Measurements from ENCODE around the gene ZNF443. TPM values are rescaled to one million over a fixed set of nuclear protein-coding genes. Genes with fewer than 3 reads are reported as not detected.
"Not testable (repeated sequence)": the region's sequence is repeated elsewhere in the genome, so short reads cannot be mapped to it uniquely, and the experiment has no call there.

The ZNF443 gene
- total and polyA plus RNA-seq, 12 donors, result 0.72 to 8.2 (median 3.5) TPM

DNA sequence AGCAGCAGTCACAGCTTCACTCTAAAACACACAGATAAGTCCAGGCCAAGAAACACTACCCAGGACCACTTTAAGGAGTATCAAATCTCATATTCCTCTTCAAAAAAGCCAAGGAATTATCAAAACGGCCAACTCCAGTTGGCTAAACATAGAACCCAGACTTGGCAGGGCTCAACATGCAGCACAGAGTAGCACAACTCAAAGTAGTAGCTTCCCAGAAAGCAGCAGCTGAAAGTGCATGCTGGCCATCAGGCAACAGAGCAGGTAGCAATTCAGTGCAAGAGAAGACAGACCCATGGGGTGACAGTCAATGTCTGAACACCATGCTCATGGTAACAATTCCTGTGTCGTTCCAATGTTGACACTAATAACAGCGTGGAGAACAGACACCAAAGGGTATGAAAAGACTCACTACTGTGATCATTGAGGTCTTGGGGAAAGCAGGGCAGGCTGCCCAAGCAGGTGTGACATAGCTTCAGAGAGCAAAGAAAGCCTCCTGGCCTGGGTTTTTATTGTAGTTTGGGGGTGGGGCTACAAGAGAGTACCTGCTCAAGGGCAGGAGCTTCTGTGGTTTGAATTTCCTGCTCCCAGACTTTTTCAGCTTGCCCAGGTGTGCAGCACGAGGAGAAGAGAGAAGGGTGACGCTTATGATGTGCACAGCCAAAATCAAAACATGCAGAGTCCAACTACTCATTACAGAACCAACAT is 37.6 kb upstream of the ZNF443 start:
- WGBS, 4 donors, result 69 to 74% (median 73%) methylated on average over 5 of the region's 5 CpGs
- intact Hi-C loops (cut with DNase I), result no loop called here
- H3K4me3 ChIP-seq, result no peak overlapping the region
- TF ChIP-seq POLR2A (IDR thresholded peaks at IDR 0.05) (no peak), CTCF (IDR thresholded peaks at IDR 0.05) (no peak)
- H3K27me3 ChIP-seq, result no peaks in the 10 kb centered on the region
- DNase-seq, result no peak
- no peaks in the 10 kb centered on the region for H3K9me3 ChIP-seq (replicated peaks in 1 of 3)
- no peak overlapping the region for H3K27ac ChIP-seq
- H3K36me3 ChIP-seq (replicated peaks in 1 of 2), result no peaks in the 10 kb centered on the region
- H3K4me1 ChIP-seq (replicated peaks in 1 of 2), result peaks cover 0 to 2% of the 10 kb centered on the region in 2 donors

DNA sequence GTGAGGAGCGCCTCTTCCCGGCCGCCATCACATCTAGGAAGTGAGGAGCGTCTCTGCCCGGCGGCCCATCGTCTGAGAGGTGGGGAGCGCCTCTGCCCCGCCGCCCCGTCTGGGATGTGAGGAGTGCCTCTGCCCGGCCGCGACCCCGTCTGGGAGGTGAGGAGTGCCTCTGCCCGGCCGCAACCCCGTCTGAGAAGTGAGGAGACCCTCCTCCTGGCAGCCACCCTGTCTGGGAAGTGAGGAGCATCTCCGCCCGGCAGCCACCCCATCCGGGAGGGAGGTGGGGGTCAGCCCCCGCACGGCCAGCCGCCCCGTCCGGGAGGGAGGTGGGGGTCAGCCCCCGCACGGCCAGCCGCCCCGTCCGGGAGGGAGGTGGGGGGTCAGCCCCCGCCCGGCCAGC is 26.8 kb upstream of the ZNF443 start:
- Histone ChIP-seq H3K36me3 (replicated peaks in 1 of 2) (peaks cover 0 to 17% of the 10 kb centered on the region in 2 donors), H3K9me3 (replicated peaks in 1 of 3) (peaks cover 8 to 53% (median 13%) of the 10 kb centered on the region in 3 donors)
- not testable (repeated sequence) for H3K4me3 ChIP-seq; H3K4me1 ChIP-seq (replicated peaks in 1 of 2); H3K27ac ChIP-seq; H3K27me3 ChIP-seq; DNase-seq
- WGBS, 4 donors, result 96 to 98% (median 98%) methylated on average over 9 to 33 of the region's 33 CpGs; no CpG with 5 or more reads in 1 of the 4 donors
- intact Hi-C loops (cut with DNase I), result loop anchor here in 1 of 2 donors (5.0 kb wide), 1 partner anchor 50 kb away; no protein-coding TSS in a partner anchor

- DNase-seq, result no peak
- Histone ChIP-seq H3K36me3 (replicated peaks in 1 of 2) (peaks cover 0 to 17% of the 10 kb centered on the region in 2 donors), H3K4me1 (replicated peaks in 1 of 2) (no peaks in the 10 kb centered on the region), H3K27me3 (no peaks in the 10 kb centered on the region), H3K4me3 (no peak overlapping the region), H3K27ac (no peak overlapping the region), H3K9me3 (replicated peaks in 1 of 3) (peaks cover 12 to 61% (median 13%) of the 10 kb centered on the region in 3 donors)
- intact Hi-C loops (cut with DNase I), result loop anchor here in 1 of 2 donors (5.0 kb wide), 1 partner anchor 52 kb away; no protein-coding TSS in a partner anchor
- TF ChIP-seq CTCF (IDR thresholded peaks at IDR 0.05) (no peak), POLR2A (IDR thresholded peaks at IDR 0.05) (no peak)
- 75 to 96% (median 82%) methylated on average over 5 of the region's 5 CpGs for whole genome bisulfite sequencing, 4 donors
Measured at GRCh38 chr19:12465211-12465610, 24.4 kb upstream of the ZNF443 start.

- Histone ChIP-seq H3K4me3 (no peak overlapping the region), H3K36me3 (replicated peaks in 1 of 2) (peaks cover 0 to 17% of the 10 kb centered on the region in 2 donors), H3K27me3 (no peaks in the 10 kb centered on the region), H3K4me1 (replicated peaks in 1 of 2) (no peaks in the 10 kb centered on the region), H3K27ac (no peak overlapping the region), H3K9me3 (replicated peaks in 1 of 3) (peaks cover 12 to 56% (median 13%) of the 10 kb centered on the region in 3 donors)
- intact Hi-C loops (cut with DNase I), result loop anchor here in 1 of 2 donors (5.0 kb wide), 1 partner anchor 53 kb away; no protein-coding TSS in a partner anchor
- WGBS, 4 donors, result 93 to 98% (median 96%) methylated on average over 3 of the region's 3 CpGs
- TF ChIP-seq CTCF (IDR thresholded peaks at IDR 0.05) (no peak), POLR2A (IDR thresholded peaks at IDR 0.05) (no peak)
- DNase-seq, result no peak
Measured at GRCh38 chr19:12464769-12465168, 23.9 kb upstream of the ZNF443 start.

DNA sequence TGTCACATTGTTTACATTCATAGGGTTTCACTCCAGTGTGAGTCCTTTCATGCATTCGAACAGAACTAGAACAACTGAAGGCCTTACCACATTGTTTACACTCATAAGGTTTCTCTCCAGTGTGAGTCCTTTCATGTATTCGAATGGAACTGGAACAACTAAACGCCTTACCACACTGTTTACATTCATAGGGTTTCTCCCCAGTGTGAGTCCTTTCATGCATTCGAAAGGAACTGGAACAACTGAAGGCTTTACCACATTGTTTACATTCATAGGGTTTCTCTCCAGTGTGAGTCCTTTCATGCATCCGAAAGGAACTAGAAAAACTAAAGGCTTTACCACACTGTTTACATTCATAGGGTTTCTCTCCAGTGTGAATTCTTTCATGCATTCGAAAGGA is 23.3 kb upstream of the ZNF443 start:
- DNase-seq; H3K4me3 ChIP-seq; H3K4me1 ChIP-seq (replicated peaks in 1 of 2); H3K27me3 ChIP-seq; H3K27ac ChIP-seq; intact Hi-C loops (cut with DNase I): not testable (repeated sequence)
- H3K36me3 ChIP-seq (replicated peaks in 1 of 2), result peaks cover 0 to 17% of the 10 kb centered on the region in 2 donors
- H3K9me3 ChIP-seq (replicated peaks in 1 of 3), result peaks cover 12 to 54% (median 13%) of the 10 kb centered on the region in 3 donors
- 92 to 98% (median 95%) methylated on average over 6 of the region's 6 CpGs for WGBS, 4 donors

All from adrenal gland (tissue), 12 donors.